ENCODE results near the gene EIF4E3.

- TF ChIP-seq CTCF (IDR thresholded peaks at IDR 0.05), result no peak
- TF ChIP-seq POLR2A (IDR thresholded peaks at IDR 0.05), result no peak
Measured at GRCh38 chr3:71662056-71662455, 63.1 kb downstream of the EIF4E3 start.
